Spleen (tissue), 11 donors: ENCODE data around the gene COL26A1. TPM values are rescaled to one million over a fixed set of nuclear protein-coding genes. Genes with fewer than 3 reads are reported as not detected.

Experiments
- DNase-seq: peaks from one replicate; pipeline ENCODE4 v3.0.0-alpha.2; 2020
- H3K27ac ChIP-seq, 8 donors: fragments of 200-600 bp; sonication (generic) in 7 of 8; 1 replicate in 4 of 8; 2 replicates in 4 of 8; pipeline versions ENCODE4 v1.5.0 to v1.8.0; 2016 to 2021; ENCODE audit warnings: inconsistent platforms in 4 of 8, mild to moderate bottlenecking in 4 of 8, moderate library complexity in 1 of 8
- H3K27me3 ChIP-seq, 7 donors: fragments of 200-600 bp; sonication (generic) in 6 of 7; replicated peaks in 1 of 7; 1 replicate in 4 of 7; 2 replicates in 3 of 7; pipeline versions ENCODE4 v1.5.0 to v1.8.0; 2016 to 2021; ENCODE audit warnings: inconsistent platforms in 3 of 7, mild to moderate bottlenecking in 1 of 7
- H3K36me3 ChIP-seq, 6 donors: fragments of 200-600 bp; sonication (generic) in 5 of 6; 1 replicate in 4 of 6; 2 replicates in 2 of 6; pipeline versions ENCODE4 v1.5.0 to v1.8.0; 2016 to 2021; ENCODE audit warnings: inconsistent platforms in 2 of 6
- H3K4me1 ChIP-seq, 6 donors: fragments of 200-600 bp; sonication (generic) in 5 of 6; 1 replicate in 3 of 6; 2 replicates in 3 of 6; pipeline versions ENCODE4 v1.5.0 to v1.8.0; 2016 to 2021; ENCODE audit warnings: inconsistent platforms in 3 of 6
- H3K4me3 ChIP-seq, 8 donors: fragments of 200-600 bp; sonication (generic) in 7 of 8; 1 replicate in 4 of 8; 2 replicates in 4 of 8; pipeline versions ENCODE4 v1.5.0 to v1.8.0; 2016 to 2021; ENCODE audit warnings: inconsistent platforms in 4 of 8, mild to moderate bottlenecking in 4 of 8, moderate library complexity in 2 of 8
- H3K9me3 ChIP-seq, 8 donors: fragments of 200-600 bp; sonication (generic) in 7 of 8; 1 replicate in 4 of 8; 2 replicates in 4 of 8; pipeline versions ENCODE4 v1.5.0 to v1.8.0; 2016 to 2021; ENCODE audit warnings: inconsistent platforms in 4 of 8
- POLR2A ChIP-seq, 3 donors: fragments of 450-650 bp; IDR thresholded peaks; one replicate each; pipeline ENCODE4 v1.5.1; 2017; ENCODE audit warnings: antibody characterized with exemption in 3 of 3, mild to moderate bottlenecking in 1 of 3
- POLR2AphosphoS5 ChIP-seq, 3 donors: sonication (generic); formaldehyde crosslinking; IDR thresholded peaks; one replicate each; pipeline ENCODE4 v1.5.1; 2017; ENCODE audit warnings: antibody characterized with exemption in 3 of 3
- WGBS, 5 donors: extraction: QIAGEN DNeasy Blood & Tissue Kit in 3 of 5; methylation state at CpG; one replicate each; pipeline versions ENCODE4 v1.1.5 to v1.1.7; 2013 to 2018; 5-methylcytosine and 5-hydroxymethylcytosine counted together
- intact Hi-C: fragments of 100-400 bp; cut with DNase I; formaldehyde crosslinking; loops from one replicate; pipeline ENCODE4 v1.15.0; 2023; ENCODE audit warnings: low total_unique reads
- polyA plus RNA-seq, 3 donors: library from polyadenylated mRNA; stranded (reverse); fragments of 200-250 nt; gene quantifications; one replicate each; pipeline ENCODE4 v1.2.1, GENCODE V29; 2013
- total RNA-seq, 7 donors: library from RNA; depleted of rRNA in 3 of 7; stranded (reverse); fragments of >200 nt in 3 of 7; fragmentation: NEBNext Ultra II Directional in 4 of 7; extraction: Animal tissue kit (Norgen Biotek cat#: 25700) in 4 of 7; gene quantifications; one replicate each; pipeline versions ENCODE4 v1.1.0 to v1.2.1, GENCODE V29; 2016 to 2021
- TF ChIP-seq, protein P1 (sequence below), 11 experiments: fragments of 200-600 bp in 7 of 11; fragments of 450-650 bp in 4 of 11; sonication (generic) in 4 of 11; IDR thresholded peaks in 8 of 11; conservative IDR thresholded peaks in 3 of 11; 1 replicate in 7 of 11; 2 replicates in 4 of 11; pipeline versions ENCODE4 v1.4.0 to v1.8.0; 2016 to 2021; ENCODE audit warnings: antibody characterized with exemption in 11 of 11, inconsistent platforms in 4 of 11, mild to moderate bottlenecking in 1 of 11
- donor health status: healthy with polysubstance abuse.
- donor health status: DM: no; HTN: no; CAD: no; lungs with moderate emphysema.
- donor health status: DM: no; HTN: no; CAD: no.
- donor health status: Bipolar disorder and iron deficiency.
- donor health status: healthy.
- donor health status: DM: no; HTN: no; CAD: no.
- donor health status: DM: yes; HTN: yes; CAD: no.

Gene COL26A1
- total and polyA plus RNA-seq, 10 donors = 0.15 to 0.32 (median 0.22) TPM; not detected in 4

DNA sequence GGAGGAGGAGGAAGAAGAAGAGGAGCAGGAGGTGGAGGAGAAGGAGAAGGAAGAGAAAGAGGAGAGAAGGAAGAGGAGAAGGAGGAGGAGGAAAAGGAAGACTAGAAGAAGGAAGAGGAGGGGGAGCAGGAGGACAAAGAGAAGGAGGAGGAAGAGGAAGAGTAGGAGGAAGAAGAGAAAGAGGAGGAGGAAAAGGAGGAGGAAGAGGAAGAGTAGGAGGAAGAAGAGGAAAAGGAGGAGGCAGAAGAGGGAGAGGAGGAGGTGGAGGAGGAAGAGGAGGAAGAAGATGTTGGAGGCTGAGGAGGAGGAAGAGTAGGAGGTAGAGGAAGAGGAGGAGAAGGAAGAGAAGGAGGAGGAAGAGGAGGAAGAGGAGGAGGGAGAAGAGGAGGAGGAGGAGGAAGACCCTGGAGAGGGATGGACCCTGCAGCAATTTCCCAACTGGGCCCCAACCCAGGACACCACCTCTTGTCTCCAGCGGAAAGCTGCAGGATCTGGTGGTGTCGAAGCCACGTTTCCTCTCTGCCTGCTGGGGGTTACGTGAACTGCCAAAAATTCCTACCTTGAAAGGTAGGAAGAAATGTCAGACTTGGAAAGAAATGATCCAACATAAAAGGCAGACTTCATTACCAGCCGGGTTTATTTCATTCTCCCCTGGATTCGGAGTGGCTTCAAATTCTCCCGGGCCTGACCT, 38.9 kb downstream of the COL26A1 start:
- peaks cover 0 to 63% (median 5%) of the 10 kb centered on the region in 7 donors for H3K27me3 ChIP-seq
- no peak overlapping the region for H3K27ac ChIP-seq
- no peak for DNase-seq
- intact Hi-C loops = no loop called here
- peaks cover 0 to 3% (median 0%) of the 10 kb centered on the region in 6 donors for H3K4me1 ChIP-seq
- no peaks in the 10 kb centered on the region for H3K36me3 ChIP-seq
- H3K9me3 ChIP-seq = no peaks in the 10 kb centered on the region
- 47 to 66% (median 64%) methylated on average over 7 of the region's 7 CpGs for WGBS, 5 donors
- TF ChIP-seq POLR2A (IDR thresholded peaks at IDR 0.05) (no peak), POLR2AphosphoS5 (IDR thresholded peaks at IDR 0.05) (no peak)
- TF ChIP-seq, protein P1, sequence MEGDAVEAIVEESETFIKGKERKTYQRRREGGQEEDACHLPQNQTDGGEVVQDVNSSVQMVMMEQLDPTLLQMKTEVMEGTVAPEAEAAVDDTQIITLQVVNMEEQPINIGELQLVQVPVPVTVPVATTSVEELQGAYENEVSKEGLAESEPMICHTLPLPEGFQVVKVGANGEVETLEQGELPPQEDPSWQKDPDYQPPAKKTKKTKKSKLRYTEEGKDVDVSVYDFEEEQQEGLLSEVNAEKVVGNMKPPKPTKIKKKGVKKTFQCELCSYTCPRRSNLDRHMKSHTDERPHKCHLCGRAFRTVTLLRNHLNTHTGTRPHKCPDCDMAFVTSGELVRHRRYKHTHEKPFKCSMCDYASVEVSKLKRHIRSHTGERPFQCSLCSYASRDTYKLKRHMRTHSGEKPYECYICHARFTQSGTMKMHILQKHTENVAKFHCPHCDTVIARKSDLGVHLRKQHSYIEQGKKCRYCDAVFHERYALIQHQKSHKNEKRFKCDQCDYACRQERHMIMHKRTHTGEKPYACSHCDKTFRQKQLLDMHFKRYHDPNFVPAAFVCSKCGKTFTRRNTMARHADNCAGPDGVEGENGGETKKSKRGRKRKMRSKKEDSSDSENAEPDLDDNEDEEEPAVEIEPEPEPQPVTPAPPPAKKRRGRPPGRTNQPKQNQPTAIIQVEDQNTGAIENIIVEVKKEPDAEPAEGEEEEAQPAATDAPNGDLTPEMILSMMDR (IDR thresholded peaks at IDR 0.05 in 8 of 11, conservative IDR thresholded peaks at IDR 0.05 in 3 of 11) = no peak
- H3K4me3 ChIP-seq = no peak overlapping the region

DNA sequence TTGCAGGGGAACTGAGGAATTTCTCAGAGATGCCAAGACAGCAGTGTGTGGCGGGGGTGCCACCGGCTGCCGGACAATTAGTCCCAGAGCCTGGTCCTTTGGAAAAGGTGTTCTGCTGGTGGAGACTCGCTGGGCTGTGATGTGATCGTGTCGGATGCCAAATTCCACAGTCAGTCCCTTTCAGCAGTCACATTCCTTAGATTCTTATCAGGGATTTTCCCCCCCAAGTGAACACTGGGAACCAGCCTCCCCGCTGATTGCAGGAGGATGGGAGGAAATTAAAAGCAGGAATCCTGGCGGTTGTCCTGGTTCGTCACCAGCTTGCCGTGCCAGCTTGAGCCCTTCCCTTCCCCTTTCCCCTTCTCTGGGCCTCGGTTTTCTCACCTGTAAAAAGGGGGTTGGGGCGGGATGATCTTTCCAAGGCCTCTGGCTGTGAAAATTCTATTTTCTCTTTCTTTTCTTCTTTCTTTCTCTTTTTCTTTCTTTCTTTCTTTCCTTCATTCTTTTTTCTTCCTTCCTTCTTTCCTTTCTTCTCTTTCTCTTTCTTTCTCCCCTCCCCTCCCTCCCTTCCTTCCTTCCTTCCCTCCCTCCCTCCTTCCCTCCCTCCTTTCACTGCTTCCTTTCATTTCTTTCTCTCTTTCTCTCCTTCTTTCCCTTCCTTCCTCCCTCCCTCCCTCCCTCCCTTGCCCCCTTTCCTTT, 39.6 kb downstream of the COL26A1 start:
- intact Hi-C loops = no loop called here
- WGBS, 5 donors = 46 to 71% (median 52%) methylated on average over 12 of the region's 12 CpGs
- TF ChIP-seq, protein P1 (IDR thresholded peaks at IDR 0.05 in 8 of 11, conservative IDR thresholded peaks at IDR 0.05 in 3 of 11) = no peak
- TF ChIP-seq POLR2AphosphoS5 (IDR thresholded peaks at IDR 0.05) (no peak), POLR2A (IDR thresholded peaks at IDR 0.05) (no peak)
- peaks cover 0 to 62% (median 5%) of the 10 kb centered on the region in 7 donors for H3K27me3 ChIP-seq
- DNase-seq = no peak
- H3K36me3 ChIP-seq = no peaks in the 10 kb centered on the region
- no peak overlapping the region for H3K4me3 ChIP-seq
- no peak overlapping the region for H3K27ac ChIP-seq
- H3K9me3 ChIP-seq = no peaks in the 10 kb centered on the region
- H3K4me1 ChIP-seq = peaks cover 0 to 3% (median 0%) of the 10 kb centered on the region in 6 donors

DNA sequence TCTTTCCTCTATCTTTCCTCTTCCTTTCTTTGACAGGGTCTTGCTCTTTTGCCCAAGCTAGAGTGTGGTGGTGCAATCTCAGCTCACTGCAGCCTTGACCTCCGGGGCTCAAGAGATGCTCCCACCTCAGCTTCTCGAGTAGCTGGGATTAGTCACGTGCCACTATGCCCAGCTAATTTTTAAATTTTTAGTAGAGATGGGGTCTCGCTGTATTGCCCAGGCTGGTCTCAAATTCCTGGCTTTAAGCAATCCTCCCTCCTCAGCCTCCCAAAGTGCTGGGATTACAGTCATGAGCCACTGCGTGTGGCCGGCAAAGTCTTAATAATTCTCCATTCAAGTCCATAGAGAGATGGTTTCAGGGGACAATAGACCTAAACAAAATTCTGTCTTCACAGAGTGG, 40.2 kb downstream of the COL26A1 start:
- Histone ChIP-seq H3K9me3 (no peaks in the 10 kb centered on the region), H3K27me3 (peaks cover 0 to 56% (median 5%) of the 10 kb centered on the region in 7 donors), H3K4me3 (no peak overlapping the region), H3K36me3 (no peaks in the 10 kb centered on the region), H3K4me1 (peaks cover 0 to 3% (median 0%) of the 10 kb centered on the region in 6 donors), H3K27ac (no peak overlapping the region)
- TF ChIP-seq POLR2A (IDR thresholded peaks at IDR 0.05) (no peak), POLR2AphosphoS5 (IDR thresholded peaks at IDR 0.05) (no peak)
- TF ChIP-seq, protein P1 (IDR thresholded peaks at IDR 0.05 in 8 of 11, conservative IDR thresholded peaks at IDR 0.05 in 3 of 11) = no peak
- 61 to 84% (median 79%) methylated on average over 5 to 6 of the region's 6 CpGs for WGBS, 5 donors
- no peak for DNase-seq
- intact Hi-C loops = no loop called here

DNA sequence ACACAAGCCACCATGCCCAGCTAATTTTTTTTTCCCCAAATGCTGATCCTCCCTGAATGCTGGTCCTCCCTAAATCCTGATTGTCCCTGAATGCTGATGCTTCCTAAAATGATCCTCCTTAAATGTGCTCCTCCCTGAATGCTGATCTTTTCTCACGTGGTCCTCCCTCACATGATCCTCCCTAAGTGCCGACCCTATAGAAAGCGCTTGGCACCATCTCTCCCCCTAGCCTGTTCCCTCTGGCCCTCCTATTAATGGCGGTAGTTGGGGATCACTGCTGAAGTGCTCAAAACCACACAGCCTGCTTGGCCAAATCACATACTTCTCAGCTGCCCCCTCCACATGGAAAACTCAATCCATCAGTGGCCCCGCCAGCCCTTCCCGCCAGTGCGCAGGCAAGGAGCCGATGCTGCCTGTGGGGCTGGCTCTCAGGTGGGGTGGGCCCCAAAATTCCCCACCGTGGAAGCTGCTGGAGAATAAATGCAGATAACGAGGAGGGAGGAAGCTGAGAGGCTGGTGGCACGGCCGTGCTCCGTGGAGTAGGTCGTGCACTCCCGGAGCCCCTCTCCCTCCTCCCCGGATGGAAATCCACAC, 42.9 kb downstream of the COL26A1 start:
- DNase-seq = no peak
- no peak for TF ChIP-seq POLR2AphosphoS5 (IDR thresholded peaks at IDR 0.05)
- TF ChIP-seq, protein P1 (IDR thresholded peaks at IDR 0.05 in 8 of 11, conservative IDR thresholded peaks at IDR 0.05 in 3 of 11) = no peak
- TF ChIP-seq POLR2A (IDR thresholded peaks at IDR 0.05) = no peak
- H3K36me3 ChIP-seq = no peaks in the 10 kb centered on the region

More for the DNA sequence above, 42.9 kb downstream of the COL26A1 start:
- Histone ChIP-seq H3K4me1 (peaks cover 0 to 3% (median 0%) of the 10 kb centered on the region in 6 donors), H3K4me3 (no peak overlapping the region), H3K9me3 (peaks cover 0 to 20% (median 15%) of the 10 kb centered on the region in 8 donors), H3K27ac (no peak overlapping the region), H3K27me3 (peaks cover 0 to 42% (median 0%) of the 10 kb centered on the region in 7 donors)
- intact Hi-C loops = no loop called here
- WGBS, 5 donors = 76 to 88% (median 77%) methylated on average over 16 of the region's 16 CpGs
